Natural killer cell (primary cell): Measurements from ENCODE around the gene PLPPR3. TPM values are rescaled to one million over a fixed set of nuclear protein-coding genes. Genes with fewer than 3 reads are reported as not detected.
A peak's percentile ranks its signal among the peaks of the same experiment; 100 is the strongest.

Source experiments
- ATAC-seq, 3 donors: fragments of 150-1000 bp in 2 of 3; fragments of 200-7000 bp in 1 of 3; cut with Tn5 transposase; 1 replicate in 1 of 3; 2 replicates in 2 of 3; pipeline ENCODE4 v1.10.0; 2021; ENCODE audit warnings: mild to moderate bottlenecking in 2 of 3, moderate library complexity in 2 of 3
- DNase-seq, 2 donors: peaks; one replicate each; pipeline versions ENCODE4 v3.0.0 to v3.0.0-alpha.2; 2013 to 2021; ENCODE audit warnings: mixed read lengths in 1 of 2
- H3K27ac ChIP-seq: one replicate; pipeline ENCODE4 v1.5.1; 2013; ENCODE audit warnings: mild to moderate bottlenecking, low read length
- H3K27me3 ChIP-seq: one replicate; pipeline ENCODE4 v1.6.1; 2013; ENCODE audit warnings: low read length; ENCODE audit not compliant: control insufficient read depth, insufficient read depth
- H3K36me3 ChIP-seq: one replicate; pipeline ENCODE4 v1.6.1; 2013; ENCODE audit warnings: low read length; ENCODE audit not compliant: control insufficient read depth, insufficient read depth
- H3K4me1 ChIP-seq: one replicate; pipeline ENCODE4 v1.6.1; 2013; ENCODE audit warnings: low read length; ENCODE audit not compliant: control insufficient read depth, insufficient read depth
- H3K4me3 ChIP-seq: one replicate; pipeline ENCODE4 v1.5.1; 2013; ENCODE audit warnings: low read length
- H3K9me3 ChIP-seq: one replicate; pipeline ENCODE4 v1.6.1; 2013; ENCODE audit warnings: low read length; ENCODE audit not compliant: control insufficient read depth, insufficient read depth
- H3K27ac Mint-ChIP-seq, 2 donors: one replicate each; pipeline ENCODE4 v1.8.0; 2022; ENCODE audit warnings: mild to moderate bottlenecking in 2 of 2, mixed read lengths in 2 of 2, moderate library complexity in 1 of 2
- H3K27me3 Mint-ChIP-seq, 2 donors: one replicate each; pipeline ENCODE4 v1.8.0; 2022; ENCODE audit warnings: low read depth in 2 of 2, mixed read lengths in 2 of 2
- H3K36me3 Mint-ChIP-seq: one replicate; pipeline ENCODE4 v1.8.0; 2022; ENCODE audit warnings: mixed read lengths
- H3K4me1 Mint-ChIP-seq, 2 donors: one replicate each; pipeline ENCODE4 v1.8.0; 2022; ENCODE audit warnings: mixed read lengths in 2 of 2
- H3K4me3 Mint-ChIP-seq: one replicate; pipeline ENCODE4 v1.8.0; 2022; ENCODE audit warnings: mild to moderate bottlenecking, moderate library complexity, mixed read lengths
- H3K9me3 Mint-ChIP-seq, 2 donors: one replicate each; pipeline ENCODE4 v1.8.0; 2022; ENCODE audit warnings: mixed read lengths in 2 of 2
- CTCF ChIP-seq: fragments of 200-600 bp; IDR thresholded peaks from one replicate; pipeline ENCODE4 v1.8.0; 2022; ENCODE audit warnings: antibody characterized with exemption
- WGBS: methylation state at CpG from one replicate; pipeline ENCODE4 v1.1.7; 2013; ENCODE audit warnings: missing lambda C conversion rate; ENCODE audit not compliant: insufficient coverage; 5-methylcytosine and 5-hydroxymethylcytosine counted together
- intact Hi-C: fragments of 100-400 bp; cut with micrococcal nuclease; formaldehyde crosslinking; loops from one replicate; pipeline ENCODE4 v1.14.2; 2022
- total RNA-seq, 4 donors: library from RNA; stranded (reverse); fragments of 120-200 nt in 1 of 4; gene quantifications; one replicate each; pipeline versions ENCODE4 v1.2.3 to v1.2.4, GENCODE V29; 2013 to 2022

The PLPPR3 gene
- total RNA-seq, 3 donors from 2014 or later (not counting 1 experiment from before 2014, with no cell fraction given), result not detected

GRCh38 chr19:798415-799075, 23.2 kb downstream of the PLPPR3 start:
- Mint-ChIP-seq H3K36me3 (no peaks in the 10 kb centered on the region), H3K4me3 (peak overlapping the region; percentile 91), H3K27ac (peak overlapping the region; percentile 83 to 88), H3K27me3 (no peaks in the 10 kb centered on the region), H3K4me1 (peaks cover 54 to 57% of the 10 kb centered on the region in 2 donors), H3K9me3 (no peaks in the 10 kb centered on the region)
- Histone ChIP-seq H3K4me3 (peak overlapping the region; percentile 46), H3K27me3 (no peaks in the 10 kb centered on the region), H3K27ac (peak overlapping the region; percentile 56), H3K36me3 (peaks cover 16% of the 10 kb centered on the region), H3K4me1 (peaks cover 58% of the 10 kb centered on the region), H3K9me3 (no peaks in the 10 kb centered on the region)
- no peak for TF ChIP-seq CTCF
- no peak for ATAC-seq
- DNase-seq, result peak in 1 of 2 donors; percentile 51
- 2% methylated on average over 44 of the region's 44 CpGs for WGBS
- intact Hi-C loops, result loop anchor here (5.0 kb wide), 1 partner anchor 136 kb away; the partner anchor contains the start of gene RNF126

GRCh38 chr19:797528-798414, 24.0 kb downstream of the PLPPR3 start:
- no peak for TF ChIP-seq CTCF
- intact Hi-C loops, result loop anchor here (2.0 to 5.0 kb wide), 2 partner anchors 135 to 609 kb away; partner anchors contain the start of genes DAZAP1 and RNF126

GRCh38 chr19:796692-797527, 24.8 kb downstream of the PLPPR3 start, which contains the start of gene PTBP1:
Gene PTBP1 (plus strand): TSS chr19:797452. CDS start chr19:797498, 46 bp downstream.
- Mint-ChIP-seq H3K27me3 (no peaks in the 10 kb centered on the region), H3K27ac (peak within 1 kb of the TSS; percentile 87 to 88), H3K36me3 (no peaks in the 10 kb centered on the region), H3K4me1 (peaks cover 42% of the 10 kb centered on the region in 2 donors), H3K4me3 (peak within 1 kb of the TSS; percentile 95), H3K9me3 (no peaks in the 10 kb centered on the region)
- Histone ChIP-seq H3K9me3 (no peaks in the 10 kb centered on the region), H3K4me3 (peak within 1 kb of the TSS; percentile 72), H3K36me3 (peaks cover 11% of the 10 kb centered on the region), H3K27ac (peak within 1 kb of the TSS; percentile 65), H3K27me3 (no peaks in the 10 kb centered on the region), H3K4me1 (peaks cover 46% of the 10 kb centered on the region)
- WGBS, result under 1% methylated on average over 83 of the region's 83 CpGs
- TF ChIP-seq CTCF, result no peak
- DNase-seq (peak; percentile 98 to 100), ATAC-seq (peak; percentile 82 to 94 (median 84))
- intact Hi-C loops, result loop anchor here (2.0 to 5.0 kb wide), 2 partner anchors 135 to 610 kb away; partner anchors contain the start of genes DAZAP1 and RNF126

More at GRCh38 chr19:797528-798414, 24.0 kb downstream of the PLPPR3 start:
- WGBS, result under 1% methylated on average over 129 of the region's 129 CpGs
- peak overlapping the region; percentile 65 for H3K27ac ChIP-seq
- H3K27me3 ChIP-seq, result no peaks in the 10 kb centered on the region
- peak; percentile 90 to 94 for DNase-seq
- peak overlapping the region; percentile 46 for H3K4me3 ChIP-seq
- H3K4me3 Mint-ChIP-seq, result peak overlapping the region; percentile 95
- peaks cover 50% of the 10 kb centered on the region in 2 donors for H3K4me1 Mint-ChIP-seq
- no peaks in the 10 kb centered on the region for H3K36me3 Mint-ChIP-seq
- H3K9me3 ChIP-seq, result no peaks in the 10 kb centered on the region
- no peaks in the 10 kb centered on the region for H3K27me3 Mint-ChIP-seq
- H3K27ac Mint-ChIP-seq, result peak overlapping the region; percentile 83 to 88
- peak; percentile 33 to 56 (median 34) for ATAC-seq
- peaks cover 11% of the 10 kb centered on the region for H3K36me3 ChIP-seq
- H3K9me3 Mint-ChIP-seq, result no peaks in the 10 kb centered on the region
- peaks cover 55% of the 10 kb centered on the region for H3K4me1 ChIP-seq
